ENCODE data around the gene TMEM203.

The TMEM203 gene

DNA sequence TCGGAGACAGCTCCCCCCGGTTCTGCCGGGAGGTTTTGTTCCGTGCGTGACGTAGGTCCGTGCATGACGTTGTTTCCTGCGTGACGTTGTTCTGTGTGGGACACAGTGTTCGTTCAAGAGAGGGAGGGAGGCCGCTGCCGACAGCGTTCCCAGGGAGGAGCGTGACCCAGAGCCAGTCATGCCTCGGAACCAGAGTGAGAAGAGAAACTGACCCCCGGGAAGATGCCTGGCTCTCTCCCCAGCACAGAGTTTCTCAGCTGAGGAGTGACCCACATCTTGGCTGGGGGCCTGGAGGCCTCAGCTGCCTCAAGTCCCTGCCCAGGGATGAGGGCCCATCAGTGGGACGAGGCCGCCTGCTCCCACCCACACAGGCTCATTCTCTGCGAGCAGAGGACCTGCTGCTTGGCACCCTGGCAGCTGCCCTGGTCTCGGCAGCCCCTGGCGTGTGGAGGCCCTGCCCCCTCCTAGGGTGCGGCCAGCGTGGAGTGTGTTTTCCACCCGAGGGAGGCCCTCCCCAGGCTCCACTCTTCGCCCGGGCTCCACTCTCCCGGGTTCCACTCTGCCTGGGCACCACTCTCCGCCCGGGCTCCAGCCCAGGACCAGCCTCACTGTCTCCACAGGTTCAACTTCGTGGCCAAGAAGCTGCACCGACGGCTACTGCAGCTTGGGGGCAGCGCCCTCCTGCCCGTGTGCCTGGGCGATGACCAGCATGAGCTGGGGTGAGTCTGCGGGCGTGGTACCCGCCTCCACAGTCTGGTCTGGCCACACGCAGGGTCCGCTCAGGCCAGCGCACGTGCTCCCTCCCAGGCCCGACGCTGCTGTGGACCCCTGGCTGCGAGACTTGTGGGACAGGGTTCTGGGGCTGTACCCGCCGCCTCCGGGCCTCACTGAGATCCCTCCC, 8.0 kb upstream of the TMEM203 start:
- H3K4me3 ChIP-seq (ENCODE audit: low read length): no peak overlapping the region
- peaks cover 41% of the 10 kb centered on the region for H3K36me3 ChIP-seq (ENCODE audit: insufficient read depth, low read length)

DNA sequence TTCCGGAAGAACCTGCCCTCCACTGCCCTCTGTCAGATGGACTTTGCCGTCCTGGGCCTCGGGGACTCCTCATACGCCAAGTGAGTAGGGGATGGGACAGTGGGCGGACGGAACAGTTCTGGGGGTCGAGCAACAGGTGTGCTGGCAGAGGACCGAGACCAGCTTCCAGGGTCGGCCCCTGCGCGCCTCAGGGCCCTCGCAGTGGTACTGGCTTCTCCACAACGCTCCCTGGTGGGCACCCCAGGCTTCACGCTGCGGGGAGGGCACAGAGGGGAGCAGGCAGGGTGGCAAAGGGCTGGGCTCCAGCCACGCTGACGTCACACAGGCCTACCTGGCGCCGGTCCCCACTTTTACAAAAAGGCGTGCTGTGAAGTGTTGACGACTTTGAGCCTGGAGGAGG, 7.1 kb upstream of the TMEM203 start:
- Histone ChIP-seq H3K36me3 (ENCODE audit: insufficient read depth, low read length) (peaks cover 41% of the 10 kb centered on the region), H3K9me3 (ENCODE audit: low read length) (no peaks in the 10 kb centered on the region)

More for the DNA sequence above, 8.0 kb upstream of the TMEM203 start:
- Histone ChIP-seq H3K9me3 (ENCODE audit: low read length) (no peaks in the 10 kb centered on the region), H3K4me1 (ENCODE audit: insufficient read depth, low read length) (no peaks in the 10 kb centered on the region), H3K27me3 (ENCODE audit: insufficient read depth, low read length) (no peaks in the 10 kb centered on the region), H2AFZ (ENCODE audit: low read depth, low read length) (no peak overlapping the region)

DNA sequence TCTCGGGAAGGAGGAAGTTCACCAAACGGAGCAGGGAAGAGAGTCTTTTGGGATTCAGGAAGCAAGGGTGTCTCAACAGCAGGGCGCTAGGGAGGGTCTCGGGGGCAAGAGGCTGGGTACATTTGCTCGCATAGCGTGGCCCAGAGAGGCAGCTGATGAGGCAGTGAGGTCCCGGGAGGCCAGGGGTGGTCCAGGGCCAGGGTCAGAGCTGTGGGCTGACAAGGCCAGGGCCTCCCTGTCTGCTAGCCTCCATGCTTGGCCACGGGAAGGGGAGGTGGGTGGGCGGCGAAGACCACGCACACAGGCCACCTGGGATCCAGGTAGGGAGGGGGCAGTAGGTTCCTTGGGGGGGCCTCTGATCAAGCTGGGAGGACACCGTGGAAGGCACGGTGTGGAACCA, 6.1 kb upstream of the TMEM203 start:
- Histone ChIP-seq H3K9me3 (ENCODE audit: low read length) (no peaks in the 10 kb centered on the region), H3K36me3 (ENCODE audit: insufficient read depth, low read length) (peaks cover 37% of the 10 kb centered on the region), H2AFZ (ENCODE audit: low read depth, low read length) (no peak overlapping the region), H3K4me3 (ENCODE audit: low read length) (no peak overlapping the region), H3K4me1 (ENCODE audit: insufficient read depth, low read length) (peaks cover 5% of the 10 kb centered on the region), H3K27me3 (ENCODE audit: insufficient read depth, low read length) (no peaks in the 10 kb centered on the region)

More for the DNA sequence above, 7.1 kb upstream of the TMEM203 start:
- Histone ChIP-seq H3K27me3 (ENCODE audit: insufficient read depth, low read length) (no peaks in the 10 kb centered on the region), H2AFZ (ENCODE audit: low read depth, low read length) (no peak overlapping the region), H3K4me3 (ENCODE audit: low read length) (no peak overlapping the region), H3K4me1 (ENCODE audit: insufficient read depth, low read length) (no peaks in the 10 kb centered on the region)

DNA sequence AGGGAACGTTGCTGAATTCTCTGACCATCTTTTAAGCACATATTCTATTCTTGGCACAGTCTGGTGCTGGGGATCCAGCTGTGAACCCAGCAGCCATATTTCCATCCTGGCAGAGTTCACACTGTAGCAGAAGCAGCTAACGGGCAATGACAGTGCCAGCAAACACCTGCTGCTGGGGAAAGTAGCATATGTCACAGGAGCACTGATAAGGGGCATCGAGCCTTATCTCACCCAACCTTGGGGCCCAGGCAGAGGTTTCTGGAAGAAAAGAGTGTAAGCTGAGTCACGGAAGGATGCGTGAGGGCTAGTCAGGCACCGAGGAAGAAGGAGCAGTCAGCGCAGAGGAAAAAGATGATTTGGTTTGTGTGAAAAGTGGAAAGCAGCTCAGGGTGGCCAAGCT, 1.2 kb upstream of the TMEM203 start:
- Histone ChIP-seq H3K36me3 (ENCODE audit: insufficient read depth, low read length) (peaks cover 12% of the 10 kb centered on the region), H3K4me1 (ENCODE audit: insufficient read depth, low read length) (peaks cover 32% of the 10 kb centered on the region), H3K4me3 (ENCODE audit: low read length) (peak overlapping the region; percentile 76), H3K9me3 (ENCODE audit: low read length) (no peaks in the 10 kb centered on the region), H2AFZ (ENCODE audit: low read depth, low read length) (no peak overlapping the region), H3K27me3 (ENCODE audit: insufficient read depth, low read length) (no peaks in the 10 kb centered on the region)

DNA sequence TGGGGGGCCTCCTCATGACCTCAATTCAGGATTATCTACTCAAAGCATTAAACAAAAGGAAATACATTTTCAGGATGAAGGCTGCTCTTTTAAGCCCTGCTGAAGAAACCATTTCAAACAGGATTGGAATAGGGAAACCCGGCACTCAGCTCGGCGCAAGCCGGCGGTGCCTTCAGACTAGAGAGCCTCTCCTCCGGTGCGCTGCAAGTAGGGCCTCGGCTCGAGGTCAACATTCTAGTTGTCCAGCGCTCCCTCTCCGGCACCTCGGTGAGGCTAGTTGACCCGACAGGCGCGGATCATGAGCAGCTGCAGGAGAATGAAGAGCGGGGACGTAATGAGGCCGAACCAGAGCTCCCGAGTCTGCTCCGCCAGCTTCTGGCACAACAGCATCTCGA, 720 bp downstream of the TMEM203 start:
- peaks cover 39% of the 10 kb centered on the region for H3K4me1 ChIP-seq (ENCODE audit: insufficient read depth, low read length)
- peaks cover 7% of the 10 kb centered on the region for H3K36me3 ChIP-seq (ENCODE audit: insufficient read depth, low read length)
- no peaks in the 10 kb centered on the region for H3K27me3 ChIP-seq (ENCODE audit: insufficient read depth, low read length)
- H2AFZ ChIP-seq (ENCODE audit: low read depth, low read length): no peak overlapping the region
- peak overlapping the region; percentile 76 for H3K4me3 ChIP-seq (ENCODE audit: low read length)
- H3K9me3 ChIP-seq (ENCODE audit: low read length): no peaks in the 10 kb centered on the region

DNA sequence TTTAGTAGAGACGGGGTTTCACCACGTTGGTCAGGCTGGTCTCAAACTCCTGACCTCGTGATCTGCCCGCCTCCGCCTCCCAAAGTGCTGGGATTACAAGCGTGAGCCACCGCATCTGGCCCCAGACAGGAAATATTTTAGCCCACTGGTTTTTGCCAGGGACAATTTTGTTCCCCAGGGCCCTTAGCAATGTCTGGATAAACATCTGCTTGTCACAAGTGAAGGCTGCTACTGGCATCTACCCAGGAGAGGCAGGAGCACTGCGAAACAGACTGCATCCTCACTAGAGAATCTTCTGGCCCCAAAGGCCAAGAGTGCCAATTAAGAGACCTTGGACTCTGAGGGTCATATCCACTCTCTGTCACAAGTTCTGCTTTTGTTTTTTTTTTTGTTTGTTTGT, 2.5 kb downstream of the TMEM203 start:
- H3K27me3 ChIP-seq (ENCODE audit: insufficient read depth, low read length): no peaks in the 10 kb centered on the region
- H3K4me3 ChIP-seq (ENCODE audit: low read length): no peak overlapping the region
- H2AFZ ChIP-seq (ENCODE audit: low read depth, low read length): no peak overlapping the region
- peaks cover 53% of the 10 kb centered on the region for H3K4me1 ChIP-seq (ENCODE audit: insufficient read depth, low read length)
- no peaks in the 10 kb centered on the region for H3K36me3 ChIP-seq (ENCODE audit: insufficient read depth, low read length)
- H3K9me3 ChIP-seq (ENCODE audit: low read length): no peaks in the 10 kb centered on the region

DNA sequence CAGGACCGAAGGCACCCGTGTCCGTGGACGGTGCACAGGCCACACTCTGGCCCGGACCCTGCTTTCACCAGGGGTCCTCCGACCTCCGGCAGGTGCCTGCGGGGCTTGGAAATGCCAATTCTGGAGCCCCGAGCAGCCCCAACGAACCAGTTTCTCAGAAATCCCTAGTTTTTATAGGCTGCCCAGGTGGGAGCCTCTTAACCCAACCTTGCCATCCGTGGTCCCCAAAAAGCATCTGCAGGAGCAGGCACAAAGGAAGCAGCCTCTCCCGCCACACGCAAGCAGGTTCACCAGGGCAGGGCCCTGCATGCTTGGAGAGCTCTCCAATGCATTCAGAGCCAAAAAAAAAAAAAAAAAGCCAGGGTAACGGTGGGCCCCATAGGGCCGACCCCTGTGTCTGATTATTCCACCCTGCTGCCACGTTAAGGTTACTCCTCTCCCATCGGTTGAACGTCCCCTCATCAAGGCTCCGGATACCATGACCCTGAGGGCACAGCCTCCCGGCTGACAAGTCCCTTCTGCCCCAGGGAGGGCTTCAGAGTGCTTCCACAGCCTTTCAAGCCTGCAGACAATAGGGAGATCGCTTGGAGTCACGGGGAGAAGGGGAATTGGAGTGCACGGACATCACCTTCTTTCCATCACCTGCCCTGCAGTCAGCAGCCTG, 4.1 kb downstream of the TMEM203 start:
- Histone ChIP-seq H3K4me3 (ENCODE audit: low read length) (peak overlapping the region; percentile 84), H2AFZ (ENCODE audit: low read depth, low read length) (no peak overlapping the region), H3K27me3 (ENCODE audit: insufficient read depth, low read length) (no peaks in the 10 kb centered on the region), H3K36me3 (ENCODE audit: insufficient read depth, low read length) (no peaks in the 10 kb centered on the region), H3K4me1 (ENCODE audit: insufficient read depth, low read length) (peaks cover 47% of the 10 kb centered on the region), H3K9me3 (ENCODE audit: low read length) (no peaks in the 10 kb centered on the region)

DNA sequence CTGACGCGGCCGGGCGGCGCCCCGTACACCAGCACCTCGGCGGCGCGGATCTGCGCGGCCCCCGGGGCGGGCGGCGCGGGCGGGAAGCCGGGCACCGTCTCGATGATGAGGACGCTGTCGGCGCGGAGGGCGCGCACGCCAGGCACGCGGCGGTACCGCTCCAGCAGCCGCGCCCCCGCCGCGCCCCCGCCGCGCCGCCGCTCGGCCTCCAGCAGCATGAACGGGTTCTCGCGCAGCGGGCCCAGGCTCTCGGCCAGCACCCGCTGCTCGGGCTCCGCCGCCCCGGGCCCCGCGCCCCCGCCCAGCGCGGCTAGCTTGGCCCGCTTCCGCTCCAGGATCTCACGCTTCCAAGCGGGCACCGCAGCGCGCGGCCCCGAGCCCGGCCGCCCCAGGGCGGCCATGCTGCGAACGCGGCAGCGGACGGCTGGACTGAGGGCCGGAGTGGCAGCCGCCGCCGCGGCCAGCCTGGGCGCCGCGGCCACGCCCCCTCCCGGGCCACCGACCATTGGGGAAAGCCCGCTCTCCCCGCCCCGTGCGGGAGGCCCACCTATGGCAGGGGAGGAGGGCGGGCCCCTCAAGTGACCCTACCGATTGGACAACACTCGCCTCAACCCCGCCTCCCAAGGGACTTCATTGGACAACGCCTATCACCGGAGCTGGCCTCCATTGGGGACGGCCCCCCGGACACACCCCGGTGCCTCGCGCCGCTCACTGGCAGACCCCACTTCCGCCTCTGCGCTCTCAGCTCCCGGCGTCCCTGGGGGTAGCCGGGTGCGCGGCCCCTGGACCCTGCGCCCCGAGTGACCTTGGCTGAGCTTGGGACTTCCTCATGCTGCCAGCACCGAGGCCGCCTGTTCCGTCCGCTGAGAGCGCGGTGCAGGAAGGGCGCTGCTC, 4.9 kb downstream of the TMEM203 start, which contains the start of gene TPRN:
Gene TPRN (minus strand): TSS at position 431 of the 894 bp plus-strand sequence. CDS start 30 bp downstream, at position 401.
- H2AFZ ChIP-seq (ENCODE audit: low read depth, low read length): no peak within 1 kb of the TSS
- peaks cover 41% of the 10 kb centered on the region for H3K4me1 ChIP-seq (ENCODE audit: insufficient read depth, low read length)
- no peaks in the 10 kb centered on the region for H3K27me3 ChIP-seq (ENCODE audit: insufficient read depth, low read length)
- no peaks in the 10 kb centered on the region for H3K9me3 ChIP-seq (ENCODE audit: low read length)
- H3K36me3 ChIP-seq (ENCODE audit: insufficient read depth, low read length): no peaks in the 10 kb centered on the region
- H3K4me3 ChIP-seq (ENCODE audit: low read length): peak within 1 kb of the TSS; percentile 84

DNA sequence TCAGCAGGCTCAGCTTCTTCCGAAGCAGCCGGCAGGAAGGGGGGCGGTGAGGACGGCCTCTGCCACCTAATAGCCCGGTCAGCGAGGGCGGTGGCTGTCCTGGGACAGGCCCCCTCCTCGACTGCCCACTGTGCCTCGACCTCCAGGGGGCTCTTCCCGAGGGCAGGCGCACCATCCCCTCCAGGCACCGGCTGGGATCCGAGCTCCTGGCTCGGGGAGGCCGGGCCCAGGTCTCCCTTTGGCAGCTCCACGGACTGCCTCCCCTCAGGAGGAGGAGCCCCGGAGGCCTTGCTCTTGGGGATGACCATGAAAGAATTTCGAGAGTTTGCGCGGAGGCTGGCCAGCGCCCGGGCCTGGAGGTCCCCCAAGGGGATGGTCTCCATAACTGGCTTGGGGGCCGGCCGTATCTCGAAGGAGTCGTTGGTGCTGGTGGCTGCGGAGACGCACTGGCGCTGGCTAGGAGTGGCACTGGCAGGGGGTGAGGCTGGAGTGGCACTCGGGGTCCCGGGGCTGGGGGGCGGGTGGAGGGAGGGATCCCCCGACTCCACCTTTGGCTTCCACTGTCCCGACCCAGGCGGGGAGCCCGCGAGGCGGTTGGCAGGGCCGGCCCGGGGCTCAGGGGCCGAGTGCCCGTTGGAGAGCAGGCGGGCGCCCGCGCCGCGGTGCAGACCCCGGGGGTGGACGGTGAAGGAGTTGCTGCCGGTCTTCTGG, 5.9 kb downstream of the TMEM203 start:
- H3K4me3 ChIP-seq (ENCODE audit: low read length): peak overlapping the region; percentile 39
- no peak overlapping the region for H2AFZ ChIP-seq (ENCODE audit: low read depth, low read length)
- no peaks in the 10 kb centered on the region for H3K36me3 ChIP-seq (ENCODE audit: insufficient read depth, low read length)
- H3K4me1 ChIP-seq (ENCODE audit: insufficient read depth, low read length): peaks cover 42% of the 10 kb centered on the region
- no peaks in the 10 kb centered on the region for H3K27me3 ChIP-seq (ENCODE audit: insufficient read depth, low read length)
- no peaks in the 10 kb centered on the region for H3K9me3 ChIP-seq (ENCODE audit: low read length)

DNA sequence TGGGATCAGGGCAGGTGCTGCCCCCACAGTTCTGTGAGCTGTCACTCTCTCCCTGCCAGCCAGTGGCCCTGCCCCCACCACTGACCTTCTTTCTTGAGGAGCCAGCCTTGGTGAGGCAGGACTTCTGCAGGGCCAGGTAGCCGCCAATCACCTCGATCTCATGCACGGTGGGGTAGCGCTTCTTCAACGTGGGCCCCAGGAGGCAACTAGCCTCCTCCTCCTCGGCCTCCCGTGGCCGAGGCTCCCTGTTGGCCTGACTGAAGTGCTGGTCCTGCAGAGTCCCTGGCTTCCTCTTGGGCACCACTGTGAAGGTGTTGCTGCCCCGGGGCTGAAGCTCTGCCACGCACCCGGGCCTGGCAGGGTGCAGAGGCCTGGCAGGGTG, 6.6 kb downstream of the TMEM203 start:
- H3K36me3 ChIP-seq (ENCODE audit: insufficient read depth, low read length): no peaks in the 10 kb centered on the region
- no peaks in the 10 kb centered on the region for H3K9me3 ChIP-seq (ENCODE audit: low read length)
- peaks cover 41% of the 10 kb centered on the region for H3K4me1 ChIP-seq (ENCODE audit: insufficient read depth, low read length)
- no peaks in the 10 kb centered on the region for H3K27me3 ChIP-seq (ENCODE audit: insufficient read depth, low read length)
- H3K4me3 ChIP-seq (ENCODE audit: low read length): no peak overlapping the region
- no peak overlapping the region for H2AFZ ChIP-seq (ENCODE audit: low read depth, low read length)

DNA sequence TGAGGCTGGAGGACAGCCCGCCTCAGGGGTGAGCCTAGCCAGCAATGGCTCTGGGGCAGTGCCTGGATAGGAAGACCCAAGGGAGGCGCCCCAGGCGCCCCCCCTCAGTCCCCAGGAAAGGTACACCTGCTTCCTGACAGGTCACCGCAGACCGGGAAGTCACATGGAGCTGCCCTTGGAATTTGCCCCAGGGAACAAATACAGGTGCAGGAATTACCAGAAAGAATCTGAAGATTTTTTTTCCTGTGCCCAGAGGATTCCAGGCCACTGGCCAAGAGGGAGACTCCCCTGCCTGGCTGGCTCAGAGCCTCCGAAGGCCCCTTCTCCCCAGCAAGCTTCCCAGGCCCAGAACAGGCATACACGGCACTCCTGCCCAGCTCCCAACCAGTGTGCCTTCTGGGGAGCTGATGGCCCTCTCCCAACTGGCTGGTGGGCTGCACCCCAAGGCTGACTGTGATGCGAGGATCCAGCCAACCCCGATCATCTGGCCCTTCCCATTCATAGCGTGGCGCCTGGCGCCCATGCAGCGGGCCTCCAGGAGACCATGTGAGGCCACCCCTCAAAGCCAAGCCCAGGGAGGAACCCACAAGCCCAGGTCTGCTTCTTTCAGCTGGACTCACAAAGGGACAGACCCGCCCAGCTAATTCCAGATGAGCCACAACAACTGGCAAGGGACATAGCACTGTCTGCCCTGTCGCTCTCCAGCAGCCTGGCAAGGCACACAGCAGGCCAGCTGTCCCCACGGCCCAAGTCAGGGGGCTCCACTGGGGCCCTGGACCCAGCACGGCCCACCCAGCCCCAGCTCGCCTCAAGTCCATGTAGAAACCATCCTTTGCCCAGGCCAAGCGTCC, 7.2 kb downstream of the TMEM203 start:
- H2AFZ ChIP-seq (ENCODE audit: low read depth, low read length): no peak overlapping the region
- no peaks in the 10 kb centered on the region for H3K36me3 ChIP-seq (ENCODE audit: insufficient read depth, low read length)
- H3K4me1 ChIP-seq (ENCODE audit: insufficient read depth, low read length): peaks cover 40% of the 10 kb centered on the region
- no peak overlapping the region for H3K4me3 ChIP-seq (ENCODE audit: low read length)
- no peaks in the 10 kb centered on the region for H3K27me3 ChIP-seq (ENCODE audit: insufficient read depth, low read length)
- H3K9me3 ChIP-seq (ENCODE audit: low read length): no peaks in the 10 kb centered on the region
